GM18951 (cell line): ENCODE results near the gene ZNF586.
"Not testable (repeated sequence)": the region's sequence is repeated elsewhere in the genome, so short reads cannot be mapped to it uniquely, and the experiment has no call there.

Experiments used
- POLR2A ChIP-seq: IDR thresholded peaks from 4 replicates; pipeline ENCODE4 v1.6.1; 2011; ENCODE audit warnings: mild to moderate bottlenecking; ENCODE audit not compliant: insufficient read length, insufficient read depth; ENCODE audit errors: extremely low read depth
- in situ Hi-C: fragments of 300-500 bp; cut with MboI; formaldehyde crosslinking; loops from one replicate; pipeline ENCODE4 v1.12.0; 2022; ENCODE audit warnings: low sequenced_read_pairs, mixed read lengths, inconsistent platforms; ENCODE audit not compliant: unreplicated experiment

The ZNF586 gene

DNA sequence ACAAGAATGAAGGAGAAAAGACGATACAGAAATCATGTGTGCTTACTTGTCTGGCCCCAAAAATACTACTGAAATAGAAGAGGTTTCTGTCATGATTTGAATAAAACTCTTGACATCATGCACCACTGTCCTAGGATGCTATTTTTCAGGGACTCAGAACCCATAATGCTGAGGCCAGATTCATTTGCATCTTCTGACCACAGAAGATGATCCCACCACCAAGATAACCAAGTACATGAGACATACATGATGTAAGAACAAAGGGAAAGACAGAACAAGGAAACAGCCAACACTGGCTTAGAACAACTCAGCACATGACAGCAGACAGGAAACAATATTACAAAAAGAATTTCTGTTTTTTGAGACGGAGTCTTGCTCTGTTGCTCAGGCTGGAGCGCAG lies 42.8 kb downstream of the ZNF586 start:
- no peak for TF ChIP-seq POLR2A
- in situ Hi-C loops: no loop called here

DNA sequence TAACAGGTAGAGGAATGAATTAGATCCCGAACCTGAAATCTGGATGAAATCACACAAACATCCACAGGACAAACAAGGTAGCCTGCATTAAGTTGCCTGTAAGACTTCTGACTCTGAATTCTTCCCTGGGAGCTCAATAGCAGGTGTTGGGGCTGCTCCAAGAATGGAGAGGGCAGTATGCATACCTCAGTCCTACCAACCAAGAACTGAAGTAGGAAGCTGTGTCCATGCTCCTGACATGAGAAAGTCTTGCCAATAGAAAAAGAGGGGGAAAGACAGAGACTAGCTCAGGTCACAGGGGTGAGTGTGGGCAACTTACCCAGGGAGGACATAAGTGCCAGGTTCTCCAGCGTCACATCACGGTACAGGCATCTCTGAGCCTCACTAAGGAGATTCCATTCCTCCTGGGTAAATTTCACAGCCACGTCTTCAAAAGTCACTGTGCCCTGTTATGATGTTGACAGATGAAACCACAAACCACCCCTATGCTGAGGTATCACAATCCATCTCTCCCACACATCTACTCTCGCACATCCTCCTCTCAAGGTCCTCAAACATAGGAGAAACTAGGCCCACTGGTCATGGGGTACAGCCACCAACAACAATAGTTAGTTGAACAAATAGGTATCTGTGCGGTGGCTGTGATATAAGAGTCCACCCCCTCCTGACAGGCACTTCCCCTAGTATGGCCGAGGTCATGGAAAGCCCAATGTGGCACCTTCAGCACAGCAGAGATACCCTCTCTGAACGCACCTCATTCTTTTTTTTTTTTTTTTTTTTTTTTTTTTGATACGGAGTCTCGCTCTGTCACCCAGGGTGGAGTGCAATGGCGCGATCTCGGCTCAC lies 43.7 kb downstream of the ZNF586 start:
- in situ Hi-C loops: not testable (repeated sequence)

GRCh38 chr19:57813919-57814504 lies 44.5 kb downstream of the ZNF586 start:
- in situ Hi-C loops: no loop called here
- TF ChIP-seq POLR2A: no peak

DNA sequence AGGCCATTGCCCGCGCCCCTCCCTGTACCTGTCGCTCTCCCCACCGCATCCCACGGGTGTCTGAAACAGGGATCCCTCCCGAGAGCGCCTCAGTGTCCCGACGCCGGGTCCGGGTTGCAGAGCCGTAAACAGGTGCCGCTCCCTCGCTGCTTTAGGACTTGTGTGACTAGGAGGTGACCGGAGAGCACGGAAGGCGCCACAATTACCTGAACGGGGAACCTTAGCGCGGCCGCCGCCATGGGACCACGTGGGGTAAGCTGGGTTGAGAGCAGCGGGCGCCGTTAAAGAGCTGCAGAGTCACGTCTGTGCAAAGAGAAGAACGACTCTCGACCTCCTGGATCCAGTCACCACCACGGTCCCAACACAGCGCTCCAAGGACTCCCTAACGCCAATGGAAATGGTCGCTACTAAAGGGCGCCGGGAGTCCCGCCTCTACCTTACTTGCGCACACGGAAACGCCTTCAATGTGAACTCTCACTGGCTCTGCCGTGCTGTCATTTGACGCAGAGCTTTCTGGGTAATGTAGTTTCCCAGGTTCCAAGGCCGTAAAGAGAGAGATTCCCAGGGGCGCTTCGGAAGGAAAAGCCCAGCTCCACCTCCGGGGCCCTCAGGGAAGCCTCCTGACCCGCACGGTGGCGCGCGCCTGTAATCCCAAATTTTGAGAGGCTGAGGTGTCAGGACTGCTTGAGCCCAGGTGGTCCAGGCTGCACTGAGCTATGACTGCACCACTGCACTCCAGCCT lies 45.2 kb downstream of the ZNF586 start, which contains the start of gene ZNF552:
Gene ZNF552, minus strand, starts transcription at position 409 of the 742 bp plus-strand sequence. Its CDS starts 170 bp downstream, at position 239.
- peak; percentile 83 for TF ChIP-seq POLR2A
- in situ Hi-C loops: no loop called here

GRCh38 chr19:57815247-57816075 lies 46.0 kb downstream of the ZNF586 start:
- no peak for TF ChIP-seq POLR2A
- in situ Hi-C loops: no loop called here

DNA sequence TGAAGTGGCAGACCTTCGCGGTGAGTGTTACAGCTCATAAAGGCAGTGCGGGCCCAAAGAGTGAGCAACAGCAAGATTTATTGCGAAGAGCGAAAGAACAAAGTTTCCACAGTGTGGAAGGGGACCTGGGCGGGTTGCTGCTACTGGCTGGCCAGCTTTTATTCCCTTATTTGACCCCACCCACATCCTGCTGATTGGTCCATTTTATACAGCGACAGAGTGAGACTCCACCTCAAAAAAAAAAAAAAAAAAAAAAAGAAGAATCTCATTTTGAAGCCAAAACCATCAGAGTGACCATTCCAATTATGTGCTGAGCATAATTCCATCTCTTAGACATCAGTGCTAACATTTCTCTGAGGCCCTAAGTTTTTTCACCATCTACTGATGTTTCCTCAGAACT lies 47.2 kb downstream of the ZNF586 start:
- TF ChIP-seq POLR2A: no peak
- in situ Hi-C loops: no loop called here

- TF ChIP-seq POLR2A: no peak
- in situ Hi-C loops: no loop called here
These were observed 48.5 kb downstream of the ZNF586 start for GRCh38 chr19:57817976-57818375.

GRCh38 chr19:57818378-57818777 lies 48.9 kb downstream of the ZNF586 start:
- in situ Hi-C loops: no loop called here
- TF ChIP-seq POLR2A: no peak

DNA sequence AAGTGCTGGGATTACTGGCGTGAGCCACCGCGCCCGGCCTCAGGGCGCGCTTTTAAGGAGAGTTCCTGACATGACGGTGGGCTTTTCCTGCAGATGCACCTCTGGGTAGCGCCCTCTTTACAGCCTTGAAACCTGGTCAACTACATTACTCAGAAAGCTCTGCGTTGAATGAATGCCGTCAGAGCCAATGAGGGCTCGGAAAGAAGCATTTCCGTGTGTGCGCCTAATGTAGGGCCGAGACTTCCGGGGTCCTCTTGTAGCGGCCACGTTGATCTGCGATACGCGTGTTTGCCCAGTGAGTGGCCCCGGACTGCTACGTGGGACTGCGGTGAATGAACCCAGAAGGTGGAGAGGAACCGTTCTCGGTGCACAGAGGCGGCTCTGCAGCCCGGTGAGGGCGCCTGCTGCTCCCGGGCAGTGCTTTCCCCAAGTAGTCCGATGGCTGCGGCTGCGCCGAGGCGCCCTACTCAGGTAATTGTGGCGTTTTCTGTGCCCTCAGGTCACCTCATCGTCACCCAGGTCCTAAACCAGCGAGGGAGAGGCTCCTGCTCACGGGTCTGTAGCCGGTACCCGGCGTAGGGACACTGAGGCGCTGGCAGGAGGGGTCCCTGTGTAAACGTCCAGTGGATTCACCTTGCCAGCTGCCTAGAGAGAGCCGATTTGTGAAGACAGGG lies 50.1 kb downstream of the ZNF586 start:
- in situ Hi-C loops: no loop called here
- TF ChIP-seq POLR2A: peak; percentile 80

- in situ Hi-C loops: no loop called here
- no peak for TF ChIP-seq POLR2A
These were observed 51.1 kb downstream of the ZNF586 start for GRCh38 chr19:57820599-57820998.

GRCh38 chr19:57821095-57821494 lies 51.6 kb downstream of the ZNF586 start:
- in situ Hi-C loops: not testable (repeated sequence)

DNA sequence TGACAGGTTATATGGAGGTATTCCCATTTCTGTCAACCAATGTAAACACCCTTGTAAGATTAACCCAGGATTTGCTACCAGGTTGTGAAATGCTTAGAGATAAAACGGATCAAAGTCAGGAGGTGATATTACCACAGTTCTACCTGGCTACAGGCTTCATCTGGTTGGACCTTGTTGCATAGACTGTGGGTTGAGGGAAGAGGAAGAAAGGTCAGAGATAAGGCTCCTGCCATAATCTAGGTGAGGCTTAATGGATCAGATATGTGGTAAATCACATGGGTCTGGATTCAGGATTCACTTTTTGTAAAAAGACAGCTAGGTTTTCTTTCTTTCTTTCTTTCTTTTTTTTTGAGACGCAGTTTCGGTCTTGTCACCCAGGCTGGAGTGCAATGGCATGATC lies 52.0 kb downstream of the ZNF586 start:
- in situ Hi-C loops: not testable (repeated sequence)

- in situ Hi-C loops: not testable (repeated sequence)
These were observed 53.7 kb downstream of the ZNF586 start for GRCh38 chr19:57823155-57823554.

DNA sequence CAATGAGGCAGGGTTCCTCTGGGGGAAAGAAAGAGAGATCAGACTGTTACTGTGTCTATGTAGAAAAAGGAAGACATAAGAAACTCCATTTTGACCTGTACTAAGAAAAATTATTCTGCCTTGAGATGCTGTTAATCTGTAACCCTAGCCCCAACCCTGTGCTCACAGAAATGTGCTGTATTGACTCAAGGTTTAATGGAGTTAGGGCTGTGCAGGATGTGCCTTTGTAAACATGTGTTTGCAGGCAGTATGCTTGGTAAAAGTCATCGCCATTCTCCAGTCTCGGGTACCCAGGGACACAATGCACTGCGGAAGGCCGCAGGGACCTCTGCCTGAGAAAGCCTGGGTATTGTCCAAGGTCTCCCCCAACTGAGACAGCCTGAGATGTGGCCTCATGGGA lies 54.1 kb downstream of the ZNF586 start:
- in situ Hi-C loops: not testable (repeated sequence)
